ENCODE data around the gene UCHL3. TPM values are rescaled to one million over a fixed set of nuclear protein-coding genes. Genes with fewer than 3 reads are reported as not detected.

Gene UCHL3
- total and polyA plus RNA-seq, 2 of the 4 experiments (the other 2 are of a cell fraction) = 63.8 to 68.3 TPM

GRCh38 chr13:75618308-75618707 lies 68.7 kb downstream of the UCHL3 start:
- H3K56ac ChIP-seq (ENCODE audit: extremely low read depth, insufficient read depth, low read length) = no peak overlapping the region
- H3K23ac ChIP-seq (ENCODE audit: low read depth, low read length) = peak overlapping the region; percentile 1
- H4K91ac ChIP-seq (ENCODE audit: insufficient read depth, low read depth, low read length) = peak overlapping the region; percentile 72
- CTCF ChIA-PET = interaction anchor here (0.7 kb wide), 1 partner anchor 11 kb away, joined by 3 read pairs; no protein-coding TSS in a partner anchor
- H3K36me3 ChIP-seq (ENCODE audit: control insufficient read depth, insufficient read depth, low read length) = no peaks in the 10 kb centered on the region
- H4K8ac ChIP-seq (ENCODE audit: low read depth in 2 of 2, low read length in 2 of 2) = peak overlapping the region; percentile 7 to 35; a peak in 2 of 4 replicates
- H3K18ac ChIP-seq (ENCODE audit: low read depth, low read length) = peak overlapping the region; percentile 51
- peaks cover 1 to 36% of the 10 kb centered on the region in 2 experiments; a peak in 3 of 4 replicates for H3K79me1 ChIP-seq (ENCODE audit: low read depth in 1 of 2, low read length in 2 of 2)
- H3K9me3 ChIP-seq (ENCODE audit: control insufficient read depth, insufficient read depth, low read length) = no peaks in the 10 kb centered on the region
- peak overlapping the region; percentile 72; the same call in 2 of the 3 replicates for H2BK15ac ChIP-seq (ENCODE audit: low read depth, low read length)
- H3K4me2 ChIP-seq (ENCODE audit: low read depth, low read length) = no peak overlapping the region; the same call in 1 of the 2 replicates
- H3K27ac ChIP-seq (ENCODE audit: insufficient read depth, low read length) = peak overlapping the region; percentile 44; the same call in 1 of the 2 replicates
- dilution Hi-C loops (cut with HindIII; ENCODE audit: low sequenced_read_pairs, unreplicated experiment) = no loop called here
- BruUV-seq (replicated peaks) = no TSS peak
- peaks cover 20% of the 10 kb centered on the region for H3K4me1 ChIP-seq (ENCODE audit: control insufficient read depth, insufficient read depth, low read length)
- WGBS, 2 experiments (ENCODE audit: extremely low coverage in 2 of 2, insufficient read length in 1 of 2) = 0% methylated on average over 1 of the region's 1 CpG; no CpG with 5 or more reads in 1 of the 2 experiments
- H2AFZ ChIP-seq (replicated peaks; ENCODE audit: low read length, poor library complexity) = peak overlapping the region; percentile 1
- H2BK5ac ChIP-seq (ENCODE audit: low read depth, low read length, poor library complexity, severe bottlenecking) = peak overlapping the region; percentile 96
- H2AK9ac ChIP-seq (replicated peaks; ENCODE audit: low read depth, low read length, poor library complexity) = peak overlapping the region; percentile 8
- H2BK20ac ChIP-seq (ENCODE audit: low read depth, low read length) = peak overlapping the region; percentile 49
- peak overlapping the region; percentile 43 for H4K5ac ChIP-seq (ENCODE audit: low read depth, low read length)
- H2BK120ac ChIP-seq (ENCODE audit: low read depth, low read length) = peak overlapping the region; percentile 96
- no peak overlapping the region for H3K9ac ChIP-seq (ENCODE audit: low read depth, low read length)
- intact Hi-C loops (cut with micrococcal nuclease) = no loop called here
- H3K4ac ChIP-seq (ENCODE audit: low read depth, low read length) = peak overlapping the region; percentile 90
- H3K4me3 ChIP-seq (ENCODE audit: insufficient read depth, low read depth, low read length) = no peak overlapping the region
- POLR2A ChIA-PET (ENCODE audit: unreplicated experiment) = interaction anchor here (0.6 kb wide), 1 partner anchor 169 kb away, joined by 4 read pairs; no protein-coding TSS in a partner anchor
- ATAC-seq (ENCODE audit: low read depth) = peak; percentile 62
- no peaks in the 10 kb centered on the region for H3K27me3 ChIP-seq (ENCODE audit: control insufficient read depth, insufficient read depth, low read length)
- peak overlapping the region; percentile 93; the same call in 1 of the 2 replicates for H2AK5ac ChIP-seq (ENCODE audit: low read depth, low read length)
- no peak for DNase-seq
- H4K20me1 ChIP-seq (ENCODE audit: insufficient read depth, low read length) = no peaks in the 10 kb centered on the region
- TF ChIP-seq RAD21 (IDR thresholded peaks at IDR 0.05; ENCODE audit: low read length) = no peak
- TF ChIP-seq FOS (IDR thresholded peaks at IDR 0.05; ENCODE audit: low read depth, low read length) = no peak
- no peak for TF ChIP-seq MAZ (IDR thresholded peaks at IDR 0.05; ENCODE audit: borderline replicate concordance, low read depth, low read length)
- TF ChIP-seq CHD1 (IDR thresholded peaks at IDR 0.05; ENCODE audit: low read depth, low read length) = no peak
- TF ChIP-seq USF2 (IDR thresholded peaks at IDR 0.05; ENCODE audit: low read depth, low read length) = peak; percentile 22; the same call in 1 of the 2 replicates
- no peak for TF ChIP-seq CEBPB (IDR thresholded peaks at IDR 0.05; ENCODE audit: low read depth, low read length)
- TF ChIP-seq CTCF (conservative IDR thresholded peaks at IDR 0.05; ENCODE audit: low read depth, low read length) = no peak
- peak overlapping the region; percentile 61 for H3K14ac ChIP-seq (replicated peaks; ENCODE audit: low read depth, low read length)
- in situ Hi-C loops (cut with MboI; ENCODE audit: low sequenced_read_pairs) = no loop called here
- H3K9me1 ChIP-seq (ENCODE audit: insufficient read depth, low read length) = peaks cover 10% of the 10 kb centered on the region
